SK-N-SH (cell line): ENCODE results near the gene CABP4. TPM values are rescaled to one million over a fixed set of nuclear protein-coding genes. Genes with fewer than 3 reads are reported as not detected.

Source experiments
- CTCF ChIA-PET: fragments of 300-600, 350-600 bp; formaldehyde crosslinking; extraction: SDS; loops from one replicate; lab custom pipeline; 2021; lab: Yijun Ruan, JAX
- POLR2A ChIA-PET: fragments of 350-600 bp; sonication (Branson Sonifier 250); formaldehyde crosslinking; extraction: SDS; loops from one replicate; lab custom pipeline; 2020; ENCODE audit warnings: antibody characterized with exemption, inconsistent platforms; lab: Yijun Ruan, JAX
- DNase-seq: peaks from one replicate; pipeline ENCODE4 v3.0.0; 2012
- H2AFZ ChIP-seq: fragments of 200-600 bp; sonication (generic); 2 replicates; pipeline ENCODE4 v1.8.1; 2016; ENCODE audit warnings: antibody characterized with exemption, mild to moderate bottlenecking, low read depth
- H3F3A ChIP-seq: fragments of 200-600 bp; sonication (generic); replicated peaks from 2 replicates; pipeline ENCODE3; 2016; ENCODE audit warnings: antibody characterized with exemption, mild to moderate bottlenecking; ENCODE audit not compliant: insufficient read depth
- H3K27ac ChIP-seq, 2 experiments: fragments of 200-500 bp in 1 of 2; fragments of 200-600 bp in 1 of 2; sonication (Bioruptor generic) in 1 of 2; sonication (generic), shearing (Covaris generic) in 1 of 2; 2 replicates each; pipeline versions ENCODE4 v1.5.1 to v1.6.1; 2014 to 2016; ENCODE audit warnings: low read depth in 2 of 2, inconsistent platforms in 1 of 2, low read length in 1 of 2, mild to moderate bottlenecking in 1 of 2, mixed read lengths in 1 of 2
- H3K27me3 ChIP-seq: fragments of 200-600 bp; sonication (generic), shearing (Covaris generic); 2 replicates; pipeline ENCODE4 v1.6.1; 2016; ENCODE audit warnings: mixed run types; ENCODE audit not compliant: insufficient read depth
- H3K36me3 ChIP-seq, 2 experiments: fragments of 200-500 bp in 1 of 2; fragments of 200-600 bp in 1 of 2; sonication (Bioruptor generic) in 1 of 2; sonication (generic) in 1 of 2; replicated peaks in 1 of 2; 2 replicates each; pipeline versions ENCODE3 to v1.5.1; 2014 to 2016; ENCODE audit warnings: low read length in 1 of 2, mild to moderate bottlenecking in 1 of 2; ENCODE audit not compliant: insufficient read depth in 2 of 2, control insufficient read depth in 1 of 2
- H3K4me1 ChIP-seq, 2 experiments: fragments of 200-500 bp in 1 of 2; fragments of 200-600 bp in 1 of 2; sonication (Bioruptor generic) in 1 of 2; sonication (generic), shearing (Covaris generic) in 1 of 2; 2 replicates each; pipeline versions ENCODE4 v1.5.1 to v1.6.1; 2014 to 2016; ENCODE audit warnings: low read depth in 1 of 2, low read length in 1 of 2, mixed run types in 1 of 2; ENCODE audit not compliant: insufficient read depth in 2 of 2, control insufficient read depth in 1 of 2
- H3K4me2 ChIP-seq: fragments of 200-600 bp; sonication (generic), shearing (Covaris generic); 2 replicates; pipeline ENCODE4 v1.6.1; 2017; ENCODE audit warnings: mixed run types
- H3K4me3 ChIP-seq, 2 experiments: fragments of 200-500 bp in 1 of 2; fragments of 200-600 bp in 1 of 2; sonication (Bioruptor generic) in 1 of 2; sonication (generic), shearing (Covaris generic) in 1 of 2; 2 replicates each; pipeline versions ENCODE4 v1.5.1 to v1.8.1; 2014 to 2016; ENCODE audit warnings: low read depth in 2 of 2, inconsistent platforms in 1 of 2, low read length in 1 of 2, mild to moderate bottlenecking in 1 of 2, mixed read lengths in 1 of 2, moderate library complexity in 1 of 2
- H3K79me2 ChIP-seq: fragments of 200-600 bp; sonication (generic); 2 replicates; pipeline ENCODE4 v1.8.1; 2017; ENCODE audit warnings: mild to moderate bottlenecking; ENCODE audit not compliant: insufficient read depth
- H3K9ac ChIP-seq: fragments of 200-600 bp; sonication (generic); 2 replicates; pipeline ENCODE4 v1.6.1; 2017; ENCODE audit warnings: mixed run types
- H3K9me2 ChIP-seq: fragments of 200-600 bp; sonication (generic); 2 replicates; pipeline ENCODE4 v1.6.1; 2017; ENCODE audit warnings: mixed run types
- H3K9me3 ChIP-seq: fragments of 200-600 bp; sonication (generic); 2 replicates; pipeline ENCODE4 v1.6.1; 2017; ENCODE audit warnings: mixed run types, mild to moderate bottlenecking, moderate library complexity
- H4K20me1 ChIP-seq: fragments of 200-600 bp; sonication (generic); 2 replicates; pipeline ENCODE4 v1.6.1; 2017; ENCODE audit warnings: mild to moderate bottlenecking, mixed run types; ENCODE audit not compliant: insufficient read depth
- CHD2 ChIP-seq: fragments of 150-350 bp; IDR thresholded peaks from 2 replicates; pipeline ENCODE4 v1.6.1; 2018; ENCODE audit warnings: low read length; ENCODE audit not compliant: partially characterized antibody
- EP300 ChIP-seq, 2 experiments: IDR thresholded peaks; 2 replicates each; pipeline versions ENCODE4 v1.4.0 to v1.6.1; 2012; ENCODE audit warnings: borderline replicate concordance in 1 of 2, low read depth in 1 of 2, low read length in 1 of 2
- EZH2phosphoT487 ChIP-seq: fragments of 200-600 bp; sonication (generic); IDR thresholded peaks from 2 replicates; pipeline ENCODE4 v1.6.1; 2017; ENCODE audit warnings: low read depth, mixed run types, mild to moderate bottlenecking, antibody characterized with exemption, moderate library complexity, borderline replicate concordance
- FOSL2 ChIP-seq: IDR thresholded peaks from 2 replicates; pipeline ENCODE4 v1.4.0; 2012; ENCODE audit warnings: low read depth, mild to moderate bottlenecking, moderate library complexity, borderline replicate concordance
- FOXJ3 ChIP-seq: sonication (generic); formaldehyde crosslinking; IDR thresholded peaks from 2 replicates; pipeline ENCODE4 v1.5.1; 2020; ENCODE audit warnings: mild to moderate bottlenecking, missing genetic modification reagents
- GABPA ChIP-seq: IDR thresholded peaks from 2 replicates; pipeline ENCODE4 v1.4.0; 2012; ENCODE audit warnings: low read depth, mild to moderate bottlenecking
- JUND ChIP-seq: IDR thresholded peaks from 2 replicates; pipeline ENCODE4 v1.4.0; 2012
- MEF2A ChIP-seq: IDR thresholded peaks from 2 replicates; pipeline ENCODE4 v1.4.0; 2012; ENCODE audit warnings: low read depth, borderline replicate concordance
- MXI1 ChIP-seq: IDR thresholded peaks from 2 replicates; pipeline ENCODE4 v1.6.1; 2012; ENCODE audit warnings: mild to moderate bottlenecking, low read depth, low read length, improper control_type of control experiment
- NFIC ChIP-seq: IDR thresholded peaks from 2 replicates; pipeline ENCODE4 v1.4.0; 2012; ENCODE audit warnings: borderline replicate concordance
- RAD21 ChIP-seq: IDR thresholded peaks from 2 replicates; pipeline ENCODE4 v1.6.1; 2012; ENCODE audit warnings: mild to moderate bottlenecking, low read length
- SIN3A ChIP-seq: IDR thresholded peaks from 2 replicates; pipeline ENCODE4 v1.6.1; 2012; ENCODE audit warnings: low read depth, mild to moderate bottlenecking, low read length, moderate library complexity, borderline replicate concordance
- TAF1 ChIP-seq: IDR thresholded peaks from 2 replicates; pipeline ENCODE4 v1.6.1; 2012; ENCODE audit warnings: low read depth, mild to moderate bottlenecking, low read length, moderate library complexity, borderline replicate concordance
- TCF12 ChIP-seq: IDR thresholded peaks from 2 replicates; pipeline ENCODE4 v1.4.0; 2012
- TEAD4 ChIP-seq: IDR thresholded peaks from 2 replicates; pipeline ENCODE4 v1.4.0; 2012; ENCODE audit warnings: mild to moderate bottlenecking, borderline replicate concordance; ENCODE audit not compliant: insufficient read depth
- YY1 ChIP-seq: IDR thresholded peaks from 2 replicates; pipeline ENCODE4 v1.4.0; 2012; ENCODE audit warnings: low read depth, mild to moderate bottlenecking
- WGBS: methylation state at CpG from one replicate; pipeline ENCODE4 v1.1.6; 2017; ENCODE audit warnings: low lambda C conversion rate; 5-methylcytosine and 5-hydroxymethylcytosine counted together
- polyA plus RNA-seq, 3 experiments: library from polyadenylated mRNA; depleted of rRNA; stranded (reverse); fragments of >200 nt; gene quantifications; 2 replicates each; pipeline ENCODE4 v1.2.3, GENCODE V29; 2012
- TF ChIP-seq, protein P1 (sequence below): fragments of 150-350 bp; IDR thresholded peaks from 2 replicates; pipeline ENCODE4 v1.6.1; 2017; ENCODE audit warnings: antibody characterized with exemption, low read length, low read depth, borderline replicate concordance
- TF ChIP-seq, protein P2 (sequence below): IDR thresholded peaks from 2 replicates; pipeline ENCODE4 v1.4.0; 2012; ENCODE audit warnings: low read depth, borderline replicate concordance
- TF ChIP-seq, protein P3 (sequence below): IDR thresholded peaks from 2 replicates; pipeline ENCODE4 v1.4.0; 2012; ENCODE audit warnings: low read depth, borderline replicate concordance
- TF ChIP-seq, protein P4 (sequence below): IDR thresholded peaks from 2 replicates; pipeline ENCODE4 v1.6.1; 2012; ENCODE audit warnings: mild to moderate bottlenecking, low read depth, low read length, moderate library complexity

Gene CABP4
- polyA plus RNA-seq, 1 of the 3 experiments (the other 2 are of a cell fraction): not detected

DNA sequence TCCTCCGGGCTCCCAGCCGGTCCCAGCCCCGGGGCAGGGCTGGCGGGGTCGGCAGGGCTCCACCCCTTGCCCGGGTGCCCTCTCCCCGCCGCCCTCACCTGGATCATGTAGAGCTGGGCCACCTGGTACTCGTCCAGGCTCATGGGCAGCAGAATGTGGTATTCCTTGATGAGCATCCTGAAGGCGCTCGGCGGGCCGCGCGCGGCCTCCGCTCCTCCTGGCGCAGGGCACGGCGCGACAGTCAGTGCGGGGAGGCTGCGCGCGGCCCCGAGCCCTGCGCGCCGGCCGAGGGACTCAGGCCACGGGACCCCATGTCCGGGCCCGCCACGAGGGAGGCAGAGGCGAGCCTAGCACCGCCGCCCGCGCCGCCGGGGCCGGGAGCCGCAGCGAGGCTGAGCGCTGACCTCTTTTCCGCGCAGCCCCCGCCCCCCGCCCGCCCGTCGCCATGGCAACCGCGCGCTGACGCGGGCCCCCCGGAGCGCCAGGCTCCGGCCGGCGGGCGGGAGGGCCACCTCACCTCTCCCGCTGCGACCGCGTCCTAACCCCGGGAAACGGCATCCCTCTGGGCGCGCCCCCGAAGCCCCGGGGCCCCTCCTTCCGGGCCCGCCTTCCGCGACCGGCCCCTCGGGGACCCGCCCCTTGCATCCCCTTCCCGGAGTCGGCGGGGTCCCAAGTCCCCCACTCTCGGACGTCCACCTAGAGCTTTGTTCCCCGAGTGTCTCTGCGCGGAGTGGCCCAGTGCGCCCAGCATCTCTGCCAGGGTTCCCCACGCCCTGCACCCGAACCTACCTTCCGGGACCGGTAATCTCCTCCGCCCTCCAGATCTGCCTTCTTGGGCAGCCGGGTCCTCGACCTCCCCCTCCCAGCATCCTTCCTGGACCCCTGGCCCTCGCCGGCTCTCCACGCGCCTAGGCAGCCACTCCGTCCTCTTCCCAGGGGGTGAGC is 49.1 kb downstream of the CABP4 start:
- H3F3A ChIP-seq: peaks cover 24% of the 10 kb centered on the region
- 14% methylated on average over 9 of the region's 101 CpGs for WGBS
- H3K36me3 ChIP-seq: peaks cover 10 to 19% of the 10 kb centered on the region in 2 experiments
- peaks cover 10 to 36% of the 10 kb centered on the region in 2 experiments for H3K4me1 ChIP-seq
- peaks cover 29% of the 10 kb centered on the region for H3K79me2 ChIP-seq
- peak; percentile 88 for DNase-seq
- TF ChIP-seq NFIC (no peak), SIN3A (no peak; the same call in 1 of the 2 replicates), RAD21 (no peak), EZH2phosphoT487 (no peak), JUND (no peak), TCF12 (no peak), FOXJ3 (CRISPR knock-in tag) (no peak), TAF1 (no peak), YY1 (no peak), FOSL2 (no peak), MEF2A (no peak), TEAD4 (no peak), MXI1 (no peak), EP300 (IDR thresholded peaks at IDR 0.05; ENCODE audit: borderline replicate concordance in 1 of 2, low read depth in 1 of 2, low read length in 1 of 2) (no peak), GABPA (no peak), CHD2 (no peak)
- TF ChIP-seq, protein P1, sequence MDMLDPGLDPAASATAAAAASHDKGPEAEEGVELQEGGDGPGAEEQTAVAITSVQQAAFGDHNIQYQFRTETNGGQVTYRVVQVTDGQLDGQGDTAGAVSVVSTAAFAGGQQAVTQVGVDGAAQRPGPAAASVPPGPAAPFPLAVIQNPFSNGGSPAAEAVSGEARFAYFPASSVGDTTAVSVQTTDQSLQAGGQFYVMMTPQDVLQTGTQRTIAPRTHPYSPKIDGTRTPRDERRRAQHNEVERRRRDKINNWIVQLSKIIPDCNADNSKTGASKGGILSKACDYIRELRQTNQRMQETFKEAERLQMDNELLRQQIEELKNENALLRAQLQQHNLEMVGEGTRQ: no peak
- TF ChIP-seq, protein P2, sequence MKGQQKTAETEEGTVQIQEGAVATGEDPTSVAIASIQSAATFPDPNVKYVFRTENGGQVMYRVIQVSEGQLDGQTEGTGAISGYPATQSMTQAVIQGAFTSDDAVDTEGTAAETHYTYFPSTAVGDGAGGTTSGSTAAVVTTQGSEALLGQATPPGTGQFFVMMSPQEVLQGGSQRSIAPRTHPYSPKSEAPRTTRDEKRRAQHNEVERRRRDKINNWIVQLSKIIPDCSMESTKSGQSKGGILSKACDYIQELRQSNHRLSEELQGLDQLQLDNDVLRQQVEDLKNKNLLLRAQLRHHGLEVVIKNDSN: no peak
- TF ChIP-seq, protein P3, sequence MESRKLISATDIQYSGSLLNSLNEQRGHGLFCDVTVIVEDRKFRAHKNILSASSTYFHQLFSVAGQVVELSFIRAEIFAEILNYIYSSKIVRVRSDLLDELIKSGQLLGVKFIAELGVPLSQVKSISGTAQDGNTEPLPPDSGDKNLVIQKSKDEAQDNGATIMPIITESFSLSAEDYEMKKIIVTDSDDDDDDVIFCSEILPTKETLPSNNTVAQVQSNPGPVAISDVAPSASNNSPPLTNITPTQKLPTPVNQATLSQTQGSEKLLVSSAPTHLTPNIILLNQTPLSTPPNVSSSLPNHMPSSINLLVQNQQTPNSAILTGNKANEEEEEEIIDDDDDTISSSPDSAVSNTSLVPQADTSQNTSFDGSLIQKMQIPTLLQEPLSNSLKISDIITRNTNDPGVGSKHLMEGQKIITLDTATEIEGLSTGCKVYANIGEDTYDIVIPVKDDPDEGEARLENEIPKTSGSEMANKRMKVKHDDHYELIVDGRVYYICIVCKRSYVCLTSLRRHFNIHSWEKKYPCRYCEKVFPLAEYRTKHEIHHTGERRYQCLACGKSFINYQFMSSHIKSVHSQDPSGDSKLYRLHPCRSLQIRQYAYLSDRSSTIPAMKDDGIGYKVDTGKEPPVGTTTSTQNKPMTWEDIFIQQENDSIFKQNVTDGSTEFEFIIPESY: no peak
- TF ChIP-seq, protein P4, sequence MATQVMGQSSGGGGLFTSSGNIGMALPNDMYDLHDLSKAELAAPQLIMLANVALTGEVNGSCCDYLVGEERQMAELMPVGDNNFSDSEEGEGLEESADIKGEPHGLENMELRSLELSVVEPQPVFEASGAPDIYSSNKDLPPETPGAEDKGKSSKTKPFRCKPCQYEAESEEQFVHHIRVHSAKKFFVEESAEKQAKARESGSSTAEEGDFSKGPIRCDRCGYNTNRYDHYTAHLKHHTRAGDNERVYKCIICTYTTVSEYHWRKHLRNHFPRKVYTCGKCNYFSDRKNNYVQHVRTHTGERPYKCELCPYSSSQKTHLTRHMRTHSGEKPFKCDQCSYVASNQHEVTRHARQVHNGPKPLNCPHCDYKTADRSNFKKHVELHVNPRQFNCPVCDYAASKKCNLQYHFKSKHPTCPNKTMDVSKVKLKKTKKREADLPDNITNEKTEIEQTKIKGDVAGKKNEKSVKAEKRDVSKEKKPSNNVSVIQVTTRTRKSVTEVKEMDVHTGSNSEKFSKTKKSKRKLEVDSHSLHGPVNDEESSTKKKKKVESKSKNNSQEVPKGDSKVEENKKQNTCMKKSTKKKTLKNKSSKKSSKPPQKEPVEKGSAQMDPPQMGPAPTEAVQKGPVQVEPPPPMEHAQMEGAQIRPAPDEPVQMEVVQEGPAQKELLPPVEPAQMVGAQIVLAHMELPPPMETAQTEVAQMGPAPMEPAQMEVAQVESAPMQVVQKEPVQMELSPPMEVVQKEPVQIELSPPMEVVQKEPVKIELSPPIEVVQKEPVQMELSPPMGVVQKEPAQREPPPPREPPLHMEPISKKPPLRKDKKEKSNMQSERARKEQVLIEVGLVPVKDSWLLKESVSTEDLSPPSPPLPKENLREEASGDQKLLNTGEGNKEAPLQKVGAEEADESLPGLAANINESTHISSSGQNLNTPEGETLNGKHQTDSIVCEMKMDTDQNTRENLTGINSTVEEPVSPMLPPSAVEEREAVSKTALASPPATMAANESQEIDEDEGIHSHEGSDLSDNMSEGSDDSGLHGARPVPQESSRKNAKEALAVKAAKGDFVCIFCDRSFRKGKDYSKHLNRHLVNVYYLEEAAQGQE: no peak
- no peak overlapping the region for H2AFZ ChIP-seq
- H3K27me3 ChIP-seq: no peaks in the 10 kb centered on the region
- peak overlapping the region; percentile 95 for H3K4me2 ChIP-seq
- H3K9me2 ChIP-seq: no peaks in the 10 kb centered on the region
- H3K9me3 ChIP-seq: no peaks in the 10 kb centered on the region
- H4K20me1 ChIP-seq: peaks cover 13% of the 10 kb centered on the region
- peak overlapping the region; percentile 80 to 88 for H3K4me3 ChIP-seq
- H3K27ac ChIP-seq: peak overlapping the region; percentile 77 to 80
- ChIA-PET POLR2A (interaction anchor here (1.0 kb wide), 1 partner anchor 137 kb away, joined by 3 read pairs; no protein-coding TSS in a partner anchor), CTCF (interaction anchor here (1.1 to 1.3 kb wide), 4 partner anchors 124 to 251 kb away, joined by 3 to 4 read pairs (median 3); no protein-coding TSS in a partner anchor)
- peak overlapping the region; percentile 82 for H3K9ac ChIP-seq
